Mesodermal cell (in vitro differentiated cells): ENCODE results near the gene DAO.
"Not testable (repeated sequence)": the region's sequence is repeated elsewhere in the genome, so short reads cannot be mapped to it uniquely, and the experiment has no call there.

Experiments
- H3K27ac ChIP-seq: 2 replicates; pipeline ENCODE4 v1.7.0; 2013; ENCODE audit warnings: mild to moderate bottlenecking, low read depth, low read length, moderate library complexity; ENCODE audit not compliant: severe bottlenecking
- H3K36me3 ChIP-seq: 2 replicates; pipeline ENCODE4 v1.7.1; 2013; ENCODE audit warnings: mild to moderate bottlenecking, low read length, moderate library complexity; ENCODE audit not compliant: control insufficient read depth, insufficient read depth
- H3K4me1 ChIP-seq: one replicate; pipeline ENCODE4 v1.7.1; 2013; ENCODE audit warnings: mild to moderate bottlenecking, low read length; ENCODE audit not compliant: insufficient read depth, control insufficient read depth, poor library complexity, severe bottlenecking
- H3K4me3 ChIP-seq: 2 replicates; pipeline ENCODE4 v1.7.0; 2013; ENCODE audit warnings: low read length, control low read depth, mild to moderate bottlenecking; ENCODE audit not compliant: insufficient read depth, poor library complexity, severe bottlenecking; ENCODE audit errors: extremely low read depth
- H3K9me3 ChIP-seq: 2 replicates; pipeline ENCODE4 v1.7.1; 2013; ENCODE audit warnings: mild to moderate bottlenecking, low read length, moderate library complexity; ENCODE audit not compliant: control insufficient read depth
- WGBS, 2 experiments: methylation state at CpG; one replicate each; pipeline ENCODE4 v1.1.5; 2013; ENCODE audit warnings: missing lambda C conversion rate in 2 of 2; ENCODE audit not compliant: insufficient coverage in 2 of 2; 5-methylcytosine and 5-hydroxymethylcytosine counted together

Gene DAO

GRCh38 chr12:108838194-108839017 is 41.5 kb upstream of the DAO start:
- WGBS, 2 experiments = 25 to 28% methylated on average over 9 to 11 of the region's 14 CpGs
- peak overlapping the region; percentile 97 for H3K27ac ChIP-seq
- H3K36me3 ChIP-seq = peaks cover 67% of the 10 kb centered on the region
- H3K9me3 ChIP-seq = no peaks in the 10 kb centered on the region
- no peak overlapping the region for H3K4me3 ChIP-seq
- H3K4me1 ChIP-seq = peaks cover 77% of the 10 kb centered on the region

- H3K4me3 ChIP-seq = no peak overlapping the region
- 93 to 97% methylated on average over 5 to 6 of the region's 6 CpGs for WGBS, 2 experiments
- no peaks in the 10 kb centered on the region for H3K9me3 ChIP-seq
- peaks cover 75% of the 10 kb centered on the region for H3K4me1 ChIP-seq
- H3K36me3 ChIP-seq = peaks cover 73% of the 10 kb centered on the region
- peak overlapping the region; percentile 97 for H3K27ac ChIP-seq
Measured at GRCh38 chr12:108839018-108839889, 40.6 kb upstream of the DAO start.

GRCh38 chr12:108839890-108840230 is 40.0 kb upstream of the DAO start:
- Histone ChIP-seq H3K4me1 (peaks cover 73% of the 10 kb centered on the region), H3K4me3 (no peak overlapping the region), H3K9me3 (no peaks in the 10 kb centered on the region), H3K36me3 (peaks cover 71% of the 10 kb centered on the region), H3K27ac (peak overlapping the region; percentile 97)
- 87 to 89% methylated on average over 6 to 10 of the region's 10 CpGs for WGBS, 2 experiments

GRCh38 chr12:108840605-108841332 is 39.1 kb upstream of the DAO start:
- Histone ChIP-seq H3K36me3 (peaks cover 73% of the 10 kb centered on the region), H3K27ac (peak overlapping the region; percentile 97), H3K9me3 (no peaks in the 10 kb centered on the region), H3K4me3 (no peak overlapping the region), H3K4me1 (peaks cover 66% of the 10 kb centered on the region)
- WGBS, 2 experiments = 80 to 85% methylated on average over 18 to 20 of the region's 20 CpGs

GRCh38 chr12:108841825-108842224 is 38.1 kb upstream of the DAO start:
- not testable (repeated sequence) for H3K27ac ChIP-seq, H3K4me3 ChIP-seq, H3K9me3 ChIP-seq
- WGBS, 2 experiments = 100% methylated on average over 2 to 3 of the region's 4 CpGs
- peaks cover 74% of the 10 kb centered on the region for H3K36me3 ChIP-seq
- H3K4me1 ChIP-seq = peaks cover 58% of the 10 kb centered on the region

GRCh38 chr12:108842361-108842760 is 37.5 kb upstream of the DAO start:
- no peak overlapping the region for H3K27ac ChIP-seq
- H3K4me3 ChIP-seq = no peak overlapping the region
- no peaks in the 10 kb centered on the region for H3K9me3 ChIP-seq
- peaks cover 74% of the 10 kb centered on the region for H3K36me3 ChIP-seq
- WGBS, 2 experiments = 89 to 96% methylated on average over 6 of the region's 6 CpGs
- peaks cover 53% of the 10 kb centered on the region for H3K4me1 ChIP-seq

- Histone ChIP-seq H3K4me3 (no peak overlapping the region), H3K27ac (peak overlapping the region; percentile 65), H3K36me3 (peaks cover 81% of the 10 kb centered on the region), H3K9me3 (no peaks in the 10 kb centered on the region), H3K4me1 (peaks cover 45% of the 10 kb centered on the region)
- WGBS, 2 experiments = 96% methylated on average over 3 of the region's 6 CpGs; no CpG with 5 or more reads in 1 of the 2 experiments
Measured at GRCh38 chr12:108843187-108843586, 36.7 kb upstream of the DAO start.

GRCh38 chr12:108845696-108846095 is 34.2 kb upstream of the DAO start:
- Histone ChIP-seq H3K9me3 (no peaks in the 10 kb centered on the region), H3K27ac (no peak overlapping the region), H3K36me3 (peaks cover 84% of the 10 kb centered on the region), H3K4me3 (no peak overlapping the region), H3K4me1 (peaks cover 23% of the 10 kb centered on the region)
- 100% methylated on average over 1 to 2 of the region's 2 CpGs for WGBS, 2 experiments

GRCh38 chr12:108846290-108846701 is 33.6 kb upstream of the DAO start:
- H3K36me3 ChIP-seq = peaks cover 90% of the 10 kb centered on the region
- no peak overlapping the region for H3K4me3 ChIP-seq
- no peaks in the 10 kb centered on the region for H3K9me3 ChIP-seq
- whole genome bisulfite sequencing, 2 experiments = 93 to 98% methylated on average over 4 to 5 of the region's 5 CpGs
- H3K27ac ChIP-seq = no peak overlapping the region
- peaks cover 23% of the 10 kb centered on the region for H3K4me1 ChIP-seq

- Histone ChIP-seq H3K36me3 (peaks cover 90% of the 10 kb centered on the region), H3K27ac (no peak overlapping the region), H3K4me1 (peaks cover 19% of the 10 kb centered on the region), H3K9me3 (no peaks in the 10 kb centered on the region), H3K4me3 (no peak overlapping the region)
- 90 to 99% methylated on average over 10 of the region's 10 CpGs for WGBS, 2 experiments
Measured at GRCh38 chr12:108847705-108848104, 32.2 kb upstream of the DAO start.
